ENCODE results near the gene CFB.
"Not testable (repeated sequence)": the region's sequence is repeated elsewhere in the genome, so short reads cannot be mapped to it uniquely, and the experiment has no call there.

Gene CFB

GRCh38 chr6:31945507-31946369 lies at the start of gene CFB:
CFB (plus strand) TSS chr6:31946095; CDS start chr6:31946222, 127 bp downstream.
- DNase-seq: peak; percentile 91

DNA sequence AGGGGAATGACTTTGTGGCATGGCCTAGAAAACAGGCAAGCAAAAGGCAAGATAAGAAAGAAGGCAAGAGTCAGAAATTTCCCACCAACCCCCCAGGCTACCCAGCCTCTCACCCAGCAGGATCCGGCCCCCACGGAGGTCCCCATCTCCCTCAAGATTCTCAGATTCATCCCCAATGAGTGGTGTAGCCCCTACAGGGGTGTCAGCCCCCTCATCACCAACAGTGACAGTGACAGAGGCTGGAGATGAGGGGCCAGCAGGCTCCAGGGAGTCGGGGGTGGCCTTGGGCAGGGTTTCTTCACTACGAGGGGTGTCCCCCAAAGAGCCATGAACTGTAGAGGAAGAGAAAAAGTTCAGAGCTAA lies 49.4 kb upstream of the CFB start:
- no peak for DNase-seq

DNA sequence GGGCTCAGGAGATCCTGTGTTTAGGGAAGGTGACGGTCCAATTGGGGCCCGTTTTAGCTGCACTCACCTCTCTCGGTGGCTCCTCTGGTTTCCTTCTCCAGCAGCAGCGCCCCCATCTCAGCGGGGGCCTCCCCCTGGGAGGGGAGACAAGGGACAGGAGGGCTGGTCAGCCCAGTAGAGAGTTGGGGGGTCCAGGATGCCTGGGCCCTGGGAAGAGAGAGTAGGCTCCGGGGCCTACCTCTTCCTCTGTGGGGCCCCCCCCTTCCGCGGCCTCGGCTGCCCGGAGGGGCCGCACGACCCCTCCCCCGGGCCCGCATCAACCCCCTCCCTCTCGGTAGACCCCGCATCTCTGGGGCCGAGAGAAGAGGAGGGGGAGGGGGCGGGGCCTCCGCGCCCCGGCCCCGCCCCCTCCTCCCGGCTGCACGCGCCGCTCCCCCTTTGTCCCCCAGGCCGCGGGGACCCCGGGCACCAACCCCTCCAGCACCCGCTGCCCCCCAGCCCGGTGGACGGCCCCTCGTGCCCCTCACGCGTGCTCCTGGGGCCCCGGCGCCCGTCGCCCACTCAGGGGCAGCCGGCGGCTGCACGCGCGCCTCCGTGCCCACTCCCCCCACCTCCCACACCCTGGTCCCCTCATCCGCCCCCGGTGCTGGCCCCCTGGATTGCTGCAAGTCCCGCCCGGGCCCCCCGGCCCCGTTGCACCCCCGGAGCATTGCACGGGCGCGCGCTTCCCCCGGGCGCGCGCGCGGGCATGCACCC lies 48.9 kb upstream of the CFB start:
- no peak for DNase-seq

GRCh38 chr6:31897612-31898382 lies 48.1 kb upstream of the CFB start, which contains the start of gene EHMT2:
EHMT2 (minus strand) TSS chr6:31897698; CDS start chr6:31897677, 21 bp downstream.
- peak; percentile 82 for DNase-seq

- peak; percentile 43 for DNase-seq
These were observed 47.4 kb upstream of the CFB start for GRCh38 chr6:31898383-31899011.

DNA sequence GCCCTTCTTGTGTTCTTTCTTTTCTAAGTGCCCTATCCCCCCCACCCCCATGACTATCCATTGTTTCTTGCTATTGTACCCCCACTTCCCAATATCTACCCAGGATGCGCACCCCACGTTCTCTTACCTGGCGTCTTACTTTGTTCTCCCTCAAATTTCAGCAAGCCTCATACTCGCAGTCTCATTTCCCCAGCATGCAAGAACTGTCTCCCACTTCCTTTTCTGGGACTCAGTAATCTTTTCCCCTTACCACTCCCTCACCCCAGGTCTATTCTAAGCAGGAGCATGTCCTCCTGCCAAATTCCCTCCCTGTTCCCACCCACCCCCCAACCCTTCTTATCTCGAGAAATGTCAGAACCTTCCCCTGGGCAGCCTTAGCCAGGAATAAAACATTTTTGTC lies 46.7 kb upstream of the CFB start:
- no peak for DNase-seq

DNA sequence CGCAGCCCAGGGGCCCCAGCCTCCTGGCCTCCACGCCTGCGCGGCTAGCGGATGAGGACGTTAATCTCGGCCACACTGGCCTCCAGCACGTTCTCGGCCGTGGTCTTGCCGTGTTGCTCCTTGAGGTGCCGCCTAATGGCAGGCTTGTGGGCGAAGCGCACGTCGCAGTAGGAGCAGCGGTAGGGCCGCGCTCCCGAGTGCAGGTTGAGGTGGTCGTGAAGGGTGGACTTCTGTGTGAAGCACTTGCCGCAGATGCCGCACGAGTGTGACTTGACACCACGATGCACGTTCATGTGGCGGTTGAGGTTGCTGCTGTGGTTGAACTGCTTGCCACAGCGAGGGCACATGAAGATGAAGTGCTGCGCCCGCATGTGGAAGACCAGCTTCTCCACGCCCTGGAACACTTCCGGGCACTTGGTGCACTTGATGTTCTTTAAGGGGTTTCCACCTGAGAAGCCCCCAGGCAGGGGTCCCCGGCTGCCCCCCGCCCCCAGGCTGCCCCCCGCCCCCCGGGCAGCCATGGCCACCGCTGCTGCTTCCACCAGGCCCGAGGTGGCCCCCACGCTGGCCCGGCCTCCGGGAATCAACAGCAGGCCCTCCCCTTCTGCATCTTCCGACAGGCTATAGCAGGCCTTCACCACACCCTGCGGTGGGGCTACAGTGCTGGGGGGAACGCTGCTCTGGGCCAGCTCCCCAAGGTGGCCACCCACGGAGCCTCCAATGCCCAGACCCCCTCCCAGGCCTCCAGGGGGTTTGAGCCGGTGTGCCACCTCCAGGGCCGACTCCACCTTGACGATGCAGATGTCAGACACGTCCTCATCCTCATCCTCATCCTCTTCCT lies 45.8 kb upstream of the CFB start:
- no peak for DNase-seq

GRCh38 chr6:31900917-31901414 lies 44.9 kb upstream of the CFB start:
- DNase-seq: no peak

GRCh38 chr6:31901415-31901952 lies 44.4 kb upstream of the CFB start:
- peak; percentile 42 for DNase-seq

DNA sequence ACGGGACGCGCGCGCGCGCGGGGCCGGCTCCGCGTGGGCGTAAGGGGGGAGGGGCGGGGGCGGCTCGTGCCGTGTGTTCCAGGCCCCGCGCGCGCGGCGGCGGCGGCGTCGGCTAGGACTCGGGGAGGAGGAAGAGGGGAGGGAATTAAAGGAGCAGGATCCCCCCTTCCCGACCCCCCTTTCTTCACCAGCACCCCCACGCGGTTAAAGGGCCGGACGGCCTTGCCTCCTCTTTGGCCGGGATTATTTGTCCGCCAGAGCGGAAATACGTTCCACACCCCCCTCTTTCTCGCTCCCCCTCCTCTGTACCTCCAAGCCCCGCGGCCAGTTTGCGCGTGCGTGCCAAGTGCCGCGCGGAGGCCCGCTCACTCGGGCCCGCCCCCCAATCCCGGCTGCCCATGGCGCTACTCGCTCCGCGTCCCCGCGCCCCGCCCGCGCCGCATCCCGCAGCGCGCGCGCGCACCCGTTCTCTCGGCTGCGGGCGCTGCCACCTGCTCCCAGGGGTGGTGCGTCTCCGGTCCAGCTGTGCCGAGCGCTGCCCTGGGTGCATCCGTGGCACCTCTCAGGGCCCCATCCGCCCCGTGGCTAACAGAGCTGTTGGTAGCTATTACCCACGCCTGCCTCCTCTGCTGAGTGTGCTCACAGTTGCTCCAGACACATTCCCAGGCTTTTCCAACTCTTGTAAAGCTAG lies 43.8 kb upstream of the CFB start, which contains the start of gene ZBTB12:
Gene ZBTB12 (minus strand): TSS at position 134 of the 691 bp plus-strand sequence. CDS start 781 bp downstream, outside the sequence.
- DNase-seq: peak; percentile 95

DNA sequence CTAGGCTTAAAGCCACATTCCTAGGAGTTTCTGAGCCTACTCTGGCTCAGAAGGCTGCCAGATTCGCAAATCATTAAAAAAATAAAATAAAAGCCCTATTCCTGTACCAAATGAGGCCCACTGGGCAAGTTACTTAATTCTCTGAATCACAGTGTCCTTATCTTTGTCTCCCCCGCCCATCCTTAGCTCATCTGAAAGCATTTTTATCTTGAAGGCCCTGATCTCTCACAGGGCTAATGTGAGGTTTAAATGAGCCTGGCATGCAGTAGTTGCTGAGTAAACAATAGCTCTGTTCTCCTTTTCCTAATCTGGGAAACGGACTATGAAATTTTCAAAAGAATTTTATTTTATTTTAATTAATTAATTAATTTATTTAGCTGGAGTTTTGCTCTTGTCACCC lies 41.9 kb upstream of the CFB start:
- DNase-seq: no peak

DNA sequence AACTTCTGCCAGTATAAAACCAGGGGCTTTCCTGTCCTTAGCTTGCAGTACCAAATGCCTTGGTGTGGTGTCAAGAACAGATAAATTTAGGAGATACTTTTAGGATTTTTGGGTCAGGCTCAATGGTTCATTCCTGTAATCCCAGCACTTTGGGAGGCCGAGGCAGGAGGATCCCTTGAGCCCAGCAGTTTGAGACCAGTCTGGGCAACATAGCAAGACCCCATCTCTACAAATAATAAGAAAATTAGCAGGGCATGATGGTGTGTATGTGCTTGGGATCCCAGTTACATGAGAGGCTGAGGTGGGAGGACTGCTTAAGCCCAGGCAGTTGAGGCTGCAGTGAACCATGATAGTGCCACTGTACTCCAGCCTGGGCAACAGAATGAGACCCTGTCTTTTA lies 40.9 kb upstream of the CFB start:
- no peak for DNase-seq

- DNase-seq: no peak
These were observed 39.8 kb upstream of the CFB start for GRCh38 chr6:31906122-31906521.

GRCh38 chr6:31906727-31907126 lies 39.2 kb upstream of the CFB start:
- not testable (repeated sequence) for DNase-seq

DNA sequence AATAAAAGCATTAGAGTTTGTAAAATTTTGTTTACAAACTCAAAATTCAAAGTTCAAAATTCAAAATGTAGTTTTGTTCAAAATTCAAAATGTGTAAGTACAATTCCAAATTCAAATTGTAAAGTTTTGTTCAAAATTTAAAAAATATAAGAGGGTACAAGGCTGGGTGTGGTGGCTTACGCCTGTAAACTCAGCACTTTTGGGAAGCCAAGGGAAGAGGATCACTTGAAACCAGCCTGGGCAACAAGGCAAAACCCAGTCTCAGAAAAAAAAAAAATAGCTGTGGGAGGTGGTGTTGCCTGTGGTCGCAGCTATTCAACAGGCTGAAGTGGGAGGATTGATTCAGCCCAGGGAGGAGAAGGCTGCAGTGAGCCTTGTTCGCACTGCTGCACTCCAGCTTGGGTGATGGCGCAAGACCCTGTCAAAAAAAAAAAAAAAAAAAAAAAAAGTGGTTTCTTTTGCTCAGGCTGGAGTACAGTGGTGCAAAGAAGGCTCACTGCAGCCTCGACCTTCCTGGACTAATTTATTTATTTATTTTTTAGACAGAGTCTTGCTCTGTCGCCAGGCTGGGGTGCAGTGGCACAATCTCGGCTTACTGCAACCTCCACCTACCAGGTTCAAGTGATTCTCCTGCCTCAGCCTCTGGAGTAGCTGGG lies 38.6 kb upstream of the CFB start:
- peak; percentile 57 for DNase-seq

GRCh38 chr6:31908255-31908654 lies 37.6 kb upstream of the CFB start:
- DNase-seq: not testable (repeated sequence)

DNA sequence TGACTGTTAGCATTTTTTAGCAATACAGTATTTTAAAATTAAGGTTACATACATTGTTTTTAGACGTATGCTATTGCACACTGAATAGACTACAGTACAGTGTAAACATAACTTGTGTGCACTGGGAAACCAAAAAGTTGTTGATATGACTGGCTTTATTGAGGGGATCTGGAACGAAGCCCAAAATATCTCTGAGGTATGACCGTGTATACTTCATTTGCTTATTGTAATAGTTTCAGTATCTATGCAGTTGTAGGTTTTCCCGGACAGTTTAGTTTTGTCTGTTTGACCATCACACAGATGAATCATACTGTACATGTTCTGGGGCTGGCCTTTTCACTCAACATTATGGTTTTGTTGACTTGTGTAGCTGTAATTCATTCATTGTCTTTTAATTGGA lies 37.1 kb upstream of the CFB start:
- peak; percentile 59 for DNase-seq

GRCh38 chr6:31909298-31909697 lies 36.6 kb upstream of the CFB start:
- not testable (repeated sequence) for DNase-seq

DNA sequence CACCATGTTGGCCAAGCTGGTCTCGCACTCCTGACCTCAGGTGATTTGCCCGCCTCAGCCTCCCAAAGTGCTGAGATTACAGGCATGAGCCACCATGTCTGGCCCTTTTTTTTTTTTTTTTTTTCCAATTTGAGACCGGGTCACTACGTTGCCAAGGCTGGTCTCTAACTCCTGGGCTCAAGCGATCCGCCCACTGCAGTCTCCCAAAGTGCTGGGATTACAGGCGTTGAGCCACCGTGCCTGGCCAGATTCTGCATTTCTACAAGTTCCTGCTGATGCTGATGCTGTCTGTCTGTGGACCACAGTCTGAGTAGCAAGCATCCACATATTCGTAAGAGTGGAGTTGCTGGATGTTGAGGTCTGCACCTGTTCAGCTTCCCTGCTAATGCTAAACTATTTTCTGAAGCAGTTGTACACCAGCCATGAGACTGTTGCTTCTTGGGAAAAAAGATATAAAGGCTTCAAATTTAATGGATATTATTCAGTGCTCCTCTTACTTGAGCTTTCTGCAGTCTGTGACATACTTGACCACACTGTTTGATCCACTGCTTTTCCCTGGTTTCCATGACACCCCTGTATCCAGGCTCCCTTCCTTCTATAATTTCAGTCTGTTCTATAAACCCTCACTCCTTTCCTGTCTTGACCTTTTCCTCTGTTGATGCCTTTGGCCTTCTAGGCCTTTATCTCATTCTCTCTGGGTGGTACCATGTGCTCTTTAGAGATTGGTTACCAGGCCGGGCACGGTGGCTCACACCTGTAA lies 33.9 kb upstream of the CFB start:
- no peak for DNase-seq
